ENCODE measurements around the gene ZBTB3. TPM values are rescaled to one million over a fixed set of nuclear protein-coding genes. Genes with fewer than 3 reads are reported as not detected.

The ZBTB3 gene
- total RNA-seq, 4 donors from 2014 or later, result 8.4 to 20.9 (median 14.0) TPM

DNA sequence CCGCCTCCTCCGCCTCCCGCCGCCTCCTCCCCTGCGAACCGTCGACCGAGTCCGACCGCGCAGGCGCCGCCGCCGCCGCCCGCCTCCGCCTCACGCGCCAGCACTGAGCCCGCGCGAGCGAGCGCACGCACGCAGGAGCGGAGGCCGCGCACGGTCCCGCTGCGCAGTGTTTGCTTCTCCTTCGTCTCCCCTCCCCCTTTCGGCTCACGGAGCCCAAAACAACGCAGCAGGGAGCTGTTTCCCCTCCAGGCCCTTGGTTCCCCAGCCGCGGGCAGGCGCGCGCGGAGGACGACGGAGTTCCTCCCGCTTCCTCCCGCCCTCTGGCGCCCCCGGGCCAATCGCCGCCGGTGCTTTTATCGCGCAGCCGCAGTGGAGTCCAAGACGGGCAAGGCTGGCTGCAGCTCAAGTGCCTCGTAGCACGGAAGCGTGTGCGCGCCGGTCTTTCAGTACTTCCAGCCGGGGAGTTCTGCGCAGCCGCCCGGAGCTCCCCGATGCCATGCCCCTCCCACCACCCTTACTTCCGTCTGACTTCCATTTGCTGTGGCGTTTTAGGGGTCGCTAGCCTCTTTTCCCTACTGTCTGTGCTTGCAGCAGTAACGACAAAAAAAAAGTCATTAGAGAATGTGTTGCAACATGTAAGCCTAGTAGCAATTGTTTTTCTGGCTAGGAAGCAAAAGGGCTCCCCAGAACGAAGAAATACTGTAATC is 26.6 kb downstream of the ZBTB3 start, which contains the start of gene HNRNPUL2:
Gene HNRNPUL2, minus strand, starts transcription at position 293 of the 707 bp plus-strand sequence. CDS start 301 bp downstream, outside the sequence.
- peak; percentile 99 for DNase-seq
- WGBS, 2 donors (ENCODE audit: low coverage in 1 of 2), result 0% methylated on average over 2 to 49 of the region's 72 CpGs
- in situ Hi-C loops (cut with MboI; ENCODE audit: low pct_ligation_motif_present in 1 of 4, low pct_unique_long_range_greater_than_20kb in 1 of 4, low sequenced_read_pairs in 3 of 4) (no loop called here), intact Hi-C loops (cut with DNase I; ENCODE audit: low total_unique reads) (no loop called here)
- no peaks in the 10 kb centered on the region for H3K9me3 ChIP-seq
- H3K27ac ChIP-seq, result peak within 1 kb of the TSS; percentile 97 to 99 (median 98)
- H3K4me1 ChIP-seq, result peaks cover 27 to 61% (median 39%) of the 10 kb centered on the region in 4 donors
- H3K36me3 ChIP-seq, result peaks cover 0 to 15% (median 7%) of the 10 kb centered on the region in 4 donors
- H3K4me3 ChIP-seq, result peak within 1 kb of the TSS; percentile 73 to 96 (median 90)
- H3K27me3 ChIP-seq, result no peaks in the 10 kb centered on the region
- TF ChIP-seq POLR2A (IDR thresholded peaks at IDR 0.05), result peak; percentile 95
- TF ChIP-seq EP300 (IDR thresholded peaks at IDR 0.05; ENCODE audit: low read depth), result no peak
- peak; percentile 96 to 98 (median 97) for TF ChIP-seq POLR2AphosphoS5 (IDR thresholded peaks at IDR 0.05)

DNA sequence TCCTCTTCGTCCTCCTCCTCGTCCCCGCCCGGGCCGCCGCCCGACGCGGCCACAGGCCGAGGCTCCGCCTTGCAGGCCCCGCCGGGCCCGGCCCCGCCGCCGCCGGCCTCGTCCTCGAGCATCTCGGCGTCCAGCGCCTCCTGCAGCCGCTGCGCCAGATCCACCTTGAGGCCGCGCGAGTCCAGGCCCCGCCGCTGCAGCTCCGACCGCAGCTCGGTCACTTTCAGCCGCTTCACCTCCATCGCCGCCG is 27.1 kb downstream of the ZBTB3 start:
- 0% methylated on average over 26 of the region's 37 CpGs; no CpG with 5 or more reads in 1 of the 2 donors for WGBS, 2 donors (ENCODE audit: low coverage in 1 of 2)

DNA sequence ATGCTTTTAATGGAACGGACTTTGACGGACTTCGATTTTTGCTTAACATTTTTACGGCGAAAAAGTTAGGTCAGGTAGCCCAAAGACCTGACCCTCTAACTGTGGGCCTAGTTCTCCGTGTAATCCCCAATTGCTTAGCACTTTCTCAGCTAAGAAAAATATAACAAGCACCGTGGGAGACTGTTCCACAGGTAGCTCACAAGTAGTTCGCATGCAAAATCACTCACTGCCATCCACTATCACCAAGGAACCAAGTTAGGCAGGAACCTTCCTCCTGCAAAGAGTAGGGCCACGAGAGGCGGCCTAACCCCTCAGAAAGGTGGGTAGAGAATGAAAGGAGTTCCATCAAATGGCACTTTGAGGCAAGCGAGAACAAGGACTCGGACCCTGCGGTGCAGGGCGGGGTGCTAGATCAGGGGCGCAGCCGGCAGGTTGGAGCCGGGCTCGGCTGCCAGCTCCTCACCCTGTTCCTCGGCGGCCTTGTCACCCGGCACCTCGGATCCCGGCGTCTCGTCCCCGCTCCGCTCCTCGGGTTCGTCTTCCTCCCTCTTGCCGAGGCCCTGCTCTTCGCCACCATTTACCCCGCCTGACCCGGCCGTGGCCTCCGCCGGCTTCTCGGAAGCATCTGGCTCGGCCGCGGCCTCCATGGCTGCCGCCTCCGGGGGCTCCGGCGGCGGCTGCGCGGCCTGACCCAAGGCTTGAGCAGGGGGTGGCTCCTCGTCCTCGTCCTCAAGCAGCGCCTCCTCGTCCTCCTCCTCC is 27.6 kb downstream of the ZBTB3 start:
- TF ChIP-seq, protein P1, sequence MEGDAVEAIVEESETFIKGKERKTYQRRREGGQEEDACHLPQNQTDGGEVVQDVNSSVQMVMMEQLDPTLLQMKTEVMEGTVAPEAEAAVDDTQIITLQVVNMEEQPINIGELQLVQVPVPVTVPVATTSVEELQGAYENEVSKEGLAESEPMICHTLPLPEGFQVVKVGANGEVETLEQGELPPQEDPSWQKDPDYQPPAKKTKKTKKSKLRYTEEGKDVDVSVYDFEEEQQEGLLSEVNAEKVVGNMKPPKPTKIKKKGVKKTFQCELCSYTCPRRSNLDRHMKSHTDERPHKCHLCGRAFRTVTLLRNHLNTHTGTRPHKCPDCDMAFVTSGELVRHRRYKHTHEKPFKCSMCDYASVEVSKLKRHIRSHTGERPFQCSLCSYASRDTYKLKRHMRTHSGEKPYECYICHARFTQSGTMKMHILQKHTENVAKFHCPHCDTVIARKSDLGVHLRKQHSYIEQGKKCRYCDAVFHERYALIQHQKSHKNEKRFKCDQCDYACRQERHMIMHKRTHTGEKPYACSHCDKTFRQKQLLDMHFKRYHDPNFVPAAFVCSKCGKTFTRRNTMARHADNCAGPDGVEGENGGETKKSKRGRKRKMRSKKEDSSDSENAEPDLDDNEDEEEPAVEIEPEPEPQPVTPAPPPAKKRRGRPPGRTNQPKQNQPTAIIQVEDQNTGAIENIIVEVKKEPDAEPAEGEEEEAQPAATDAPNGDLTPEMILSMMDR (IDR thresholded peaks at IDR 0.05), result no peak
- TF ChIP-seq POLR2A (IDR thresholded peaks at IDR 0.05) (no peak), POLR2AphosphoS5 (IDR thresholded peaks at IDR 0.05) (no peak), EP300 (IDR thresholded peaks at IDR 0.05; ENCODE audit: low read depth) (no peak)
- peak overlapping the region; percentile 73 to 96 (median 90) for H3K4me3 ChIP-seq
- H3K36me3 ChIP-seq, result peaks cover 0 to 25% (median 13%) of the 10 kb centered on the region in 4 donors
- H3K27me3 ChIP-seq, result no peaks in the 10 kb centered on the region
- in situ Hi-C loops (cut with MboI; ENCODE audit: low pct_ligation_motif_present in 1 of 4, low pct_unique_long_range_greater_than_20kb in 1 of 4, low sequenced_read_pairs in 3 of 4) (no loop called here), intact Hi-C loops (cut with DNase I; ENCODE audit: low total_unique reads) (no loop called here)
- no peak for DNase-seq
- no peaks in the 10 kb centered on the region for H3K9me3 ChIP-seq
- H3K4me1 ChIP-seq, result peaks cover 27 to 57% (median 37%) of the 10 kb centered on the region in 4 donors
- peak overlapping the region; percentile 97 to 99 (median 98) for H3K27ac ChIP-seq
- WGBS, 2 donors (ENCODE audit: low coverage in 1 of 2), result 0 to 1% methylated on average over 8 to 50 of the region's 51 CpGs

More for the DNA sequence above, 27.1 kb downstream of the ZBTB3 start:
- intact Hi-C loops (cut with DNase I; ENCODE audit: low total_unique reads) (no loop called here), in situ Hi-C loops (cut with MboI; ENCODE audit: low pct_ligation_motif_present in 1 of 4, low pct_unique_long_range_greater_than_20kb in 1 of 4, low sequenced_read_pairs in 3 of 4) (no loop called here)
- Histone ChIP-seq H3K4me1 (peaks cover 27 to 61% (median 39%) of the 10 kb centered on the region in 4 donors), H3K9me3 (no peaks in the 10 kb centered on the region), H3K27me3 (no peaks in the 10 kb centered on the region), H3K4me3 (peak overlapping the region; percentile 73 to 96 (median 90)), H3K27ac (peak overlapping the region; percentile 97 to 99 (median 98)), H3K36me3 (peaks cover 0 to 20% (median 9%) of the 10 kb centered on the region in 4 donors)
- no peak for DNase-seq
- TF ChIP-seq, protein P1 (IDR thresholded peaks at IDR 0.05), result no peak
- TF ChIP-seq POLR2AphosphoS5 (IDR thresholded peaks at IDR 0.05), result no peak
- no peak for TF ChIP-seq EP300 (IDR thresholded peaks at IDR 0.05; ENCODE audit: low read depth)
- TF ChIP-seq POLR2A (IDR thresholded peaks at IDR 0.05), result no peak

DNA sequence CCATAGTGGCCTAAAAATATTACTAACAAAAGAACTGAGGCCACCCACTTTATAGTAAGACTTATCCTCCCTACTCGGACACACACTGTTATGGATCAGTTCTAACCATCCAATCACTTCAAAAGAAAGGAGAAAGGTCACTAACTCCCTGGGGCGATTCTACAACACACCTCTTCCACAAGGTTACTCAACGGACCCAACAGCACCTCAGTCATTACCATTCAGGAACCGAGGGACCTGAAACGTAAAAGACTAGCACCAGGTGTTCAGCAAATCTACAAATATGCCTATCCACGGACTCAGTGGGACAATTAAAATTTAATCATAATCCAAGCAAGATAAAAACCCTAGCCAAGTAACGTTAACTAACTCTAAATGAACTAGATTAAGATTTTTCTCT is 28.3 kb downstream of the ZBTB3 start:
- in situ Hi-C loops (cut with MboI; ENCODE audit: low pct_ligation_motif_present in 1 of 4, low pct_unique_long_range_greater_than_20kb in 1 of 4, low sequenced_read_pairs in 3 of 4) (no loop called here), intact Hi-C loops (cut with DNase I; ENCODE audit: low total_unique reads) (no loop called here)
- TF ChIP-seq POLR2A (IDR thresholded peaks at IDR 0.05) (peak; percentile 15), EP300 (IDR thresholded peaks at IDR 0.05; ENCODE audit: low read depth) (no peak), POLR2AphosphoS5 (IDR thresholded peaks at IDR 0.05) (peak in 2 of 3 donors; percentile 31 to 40)
- TF ChIP-seq, protein P1 (IDR thresholded peaks at IDR 0.05), result no peak
- Histone ChIP-seq H3K27ac (peak overlapping the region; percentile 97 to 99 (median 98)), H3K36me3 (peaks cover 0 to 31% (median 16%) of the 10 kb centered on the region in 4 donors), H3K27me3 (no peaks in the 10 kb centered on the region), H3K9me3 (no peaks in the 10 kb centered on the region), H3K4me3 (peak overlapping the region; percentile 73 to 96 (median 90)), H3K4me1 (peaks cover 21 to 50% (median 31%) of the 10 kb centered on the region in 4 donors)
- WGBS, 2 donors (ENCODE audit: low coverage in 1 of 2), result 0% methylated on average over 2 to 7 of the region's 7 CpGs
- no peak for DNase-seq
